ENCODE results near the gene TMEM192.

The TMEM192 gene

DNA sequence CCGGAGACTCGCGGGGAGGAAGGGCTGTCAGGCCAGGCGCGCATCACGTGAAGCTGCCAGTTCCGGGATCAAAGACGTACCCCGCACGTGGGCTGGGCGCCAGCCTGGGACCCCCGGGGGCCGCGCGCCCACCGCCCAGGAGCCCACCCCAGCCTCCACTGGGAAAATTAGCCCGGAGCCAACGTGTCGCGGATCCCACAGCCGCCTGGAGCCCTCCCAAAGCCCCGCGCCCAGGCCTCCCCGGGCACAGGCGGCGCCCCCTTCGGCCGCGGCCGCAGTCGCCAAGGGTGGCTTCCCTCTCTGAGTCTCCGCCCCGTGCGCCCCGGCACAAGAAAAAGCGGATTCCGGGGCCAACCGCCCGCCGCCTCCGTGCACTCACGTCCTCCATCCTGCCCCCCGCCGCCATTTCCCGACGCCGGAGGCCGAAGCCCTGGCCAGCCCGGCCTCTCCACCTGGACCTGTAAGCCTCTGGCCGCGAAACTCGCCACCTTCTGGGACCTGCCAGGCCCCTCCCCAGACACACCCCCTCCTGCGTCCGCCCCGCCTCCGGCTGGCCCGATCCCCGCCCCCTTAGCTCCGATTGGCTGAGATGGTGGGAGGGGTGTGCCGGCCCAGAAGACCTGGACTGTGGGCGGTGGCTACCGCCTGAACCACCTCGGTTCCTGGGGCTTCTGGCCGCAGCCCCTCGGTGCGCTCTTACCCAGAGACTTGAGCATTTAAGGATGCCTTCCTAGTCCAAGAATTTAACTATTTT lies at the start of gene TMEM192:
Gene TMEM192, minus strand, starts transcription at position 493 of the 754 bp plus-strand sequence. Its CDS starts 87 bp downstream, at position 406.
- TF ChIP-seq, protein P1, sequence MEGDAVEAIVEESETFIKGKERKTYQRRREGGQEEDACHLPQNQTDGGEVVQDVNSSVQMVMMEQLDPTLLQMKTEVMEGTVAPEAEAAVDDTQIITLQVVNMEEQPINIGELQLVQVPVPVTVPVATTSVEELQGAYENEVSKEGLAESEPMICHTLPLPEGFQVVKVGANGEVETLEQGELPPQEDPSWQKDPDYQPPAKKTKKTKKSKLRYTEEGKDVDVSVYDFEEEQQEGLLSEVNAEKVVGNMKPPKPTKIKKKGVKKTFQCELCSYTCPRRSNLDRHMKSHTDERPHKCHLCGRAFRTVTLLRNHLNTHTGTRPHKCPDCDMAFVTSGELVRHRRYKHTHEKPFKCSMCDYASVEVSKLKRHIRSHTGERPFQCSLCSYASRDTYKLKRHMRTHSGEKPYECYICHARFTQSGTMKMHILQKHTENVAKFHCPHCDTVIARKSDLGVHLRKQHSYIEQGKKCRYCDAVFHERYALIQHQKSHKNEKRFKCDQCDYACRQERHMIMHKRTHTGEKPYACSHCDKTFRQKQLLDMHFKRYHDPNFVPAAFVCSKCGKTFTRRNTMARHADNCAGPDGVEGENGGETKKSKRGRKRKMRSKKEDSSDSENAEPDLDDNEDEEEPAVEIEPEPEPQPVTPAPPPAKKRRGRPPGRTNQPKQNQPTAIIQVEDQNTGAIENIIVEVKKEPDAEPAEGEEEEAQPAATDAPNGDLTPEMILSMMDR (IDR thresholded peaks at IDR 0.05; ENCODE audit: low read depth, low read length, missing control alignments) = peak; percentile 21
- peak within 1 kb of the TSS; percentile 86 for H3K4me3 ChIP-seq (replicated peaks; ENCODE audit: low read depth, low read length)
- peak; percentile 63 for DNase-seq (ENCODE audit: extremely low read depth, low read depth)

DNA sequence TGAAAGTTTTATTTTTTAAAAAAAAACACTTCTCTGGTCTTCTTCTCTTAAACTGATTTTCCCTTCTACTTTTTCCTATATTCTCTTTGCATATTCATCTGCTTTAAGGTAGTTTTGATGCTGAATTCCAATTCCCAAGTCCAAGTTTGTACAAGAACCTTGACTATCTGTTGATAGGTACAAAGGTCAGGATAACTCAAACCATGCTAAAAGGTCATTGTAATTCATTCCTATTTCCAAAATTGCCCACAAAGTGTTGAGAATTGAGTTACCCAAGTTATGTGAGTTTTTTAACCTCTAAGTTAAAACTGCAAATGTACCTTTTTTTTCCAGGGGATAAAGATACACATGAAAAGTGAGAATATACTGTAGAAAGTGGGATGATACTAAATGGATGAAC lies 46.1 kb upstream of the TMEM192 start:
- DNase-seq (ENCODE audit: extremely low read depth, low read depth) = no peak
- H3K4me3 ChIP-seq (replicated peaks; ENCODE audit: low read depth, low read length) = no peak overlapping the region
- TF ChIP-seq, protein P1 (IDR thresholded peaks at IDR 0.05; ENCODE audit: low read depth, low read length, missing control alignments) = no peak

DNA sequence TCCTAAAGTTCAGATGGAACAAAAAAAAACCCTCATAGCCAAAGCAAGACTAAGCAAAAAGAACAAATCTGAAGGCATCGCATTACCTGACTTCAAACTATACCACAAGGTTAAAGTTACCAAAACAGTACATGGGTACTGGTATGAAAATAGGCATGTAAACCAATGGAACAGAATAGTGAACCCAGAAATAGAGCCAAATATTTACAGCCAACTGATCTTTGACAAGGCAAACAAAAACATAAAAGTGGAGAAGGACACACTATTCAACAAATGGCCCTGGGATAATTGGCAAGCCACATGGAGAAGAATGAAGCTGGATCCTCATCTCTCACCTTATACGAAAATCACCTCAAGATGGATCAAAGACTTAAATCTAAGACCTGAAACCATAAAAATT lies 44.2 kb upstream of the TMEM192 start:
- no peak overlapping the region for H3K4me3 ChIP-seq (replicated peaks; ENCODE audit: low read depth, low read length)
- DNase-seq (ENCODE audit: extremely low read depth, low read depth) = no peak
- TF ChIP-seq, protein P1 (IDR thresholded peaks at IDR 0.05; ENCODE audit: low read depth, low read length, missing control alignments) = no peak

DNA sequence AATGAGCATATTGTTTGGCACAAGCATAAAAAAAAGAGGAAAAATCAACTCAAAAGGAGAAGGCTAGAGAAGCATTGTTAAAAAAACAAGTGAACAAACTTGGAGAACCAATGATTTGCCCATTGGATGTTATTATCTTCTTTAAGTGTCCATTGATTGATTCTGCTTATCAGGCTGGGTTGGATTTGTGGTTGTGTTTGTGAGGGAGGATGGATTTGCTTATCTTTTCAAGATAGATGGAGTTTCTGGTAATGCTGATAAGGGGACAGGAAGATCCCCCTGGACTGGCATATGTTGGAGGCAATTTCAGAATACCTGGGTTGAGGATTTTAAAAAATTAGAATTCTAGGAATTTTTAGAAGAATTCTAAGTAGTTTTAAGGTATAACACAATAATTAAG lies 41.8 kb upstream of the TMEM192 start:
- TF ChIP-seq, protein P1 (IDR thresholded peaks at IDR 0.05; ENCODE audit: low read depth, low read length, missing control alignments) = no peak
- no peak overlapping the region for H3K4me3 ChIP-seq (replicated peaks; ENCODE audit: low read depth, low read length)
- no peak for DNase-seq (ENCODE audit: extremely low read depth, low read depth)

DNA sequence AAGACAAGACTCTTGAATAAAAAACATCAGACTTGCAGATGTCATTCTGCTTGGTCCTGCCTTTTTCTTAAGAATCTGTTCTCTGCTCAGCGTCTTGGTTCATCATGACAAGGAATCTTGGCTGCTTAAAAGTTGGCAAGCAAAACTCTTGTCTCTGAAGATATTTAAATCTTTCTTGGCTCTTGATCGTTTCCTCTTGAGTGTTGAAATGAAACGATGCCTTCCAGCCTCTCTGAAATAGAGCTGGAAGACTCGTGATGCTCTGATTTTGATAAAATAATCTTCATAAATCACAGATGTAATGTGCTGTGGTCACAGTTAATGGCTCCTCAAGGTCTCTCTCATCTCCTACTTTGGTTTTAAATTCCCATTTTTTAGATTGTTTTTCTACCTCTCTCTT lies 39.9 kb upstream of the TMEM192 start:
- H3K4me3 ChIP-seq (replicated peaks; ENCODE audit: low read depth, low read length) = no peak overlapping the region
- TF ChIP-seq, protein P1 (IDR thresholded peaks at IDR 0.05; ENCODE audit: low read depth, low read length, missing control alignments) = no peak
- no peak for DNase-seq (ENCODE audit: extremely low read depth, low read depth)

DNA sequence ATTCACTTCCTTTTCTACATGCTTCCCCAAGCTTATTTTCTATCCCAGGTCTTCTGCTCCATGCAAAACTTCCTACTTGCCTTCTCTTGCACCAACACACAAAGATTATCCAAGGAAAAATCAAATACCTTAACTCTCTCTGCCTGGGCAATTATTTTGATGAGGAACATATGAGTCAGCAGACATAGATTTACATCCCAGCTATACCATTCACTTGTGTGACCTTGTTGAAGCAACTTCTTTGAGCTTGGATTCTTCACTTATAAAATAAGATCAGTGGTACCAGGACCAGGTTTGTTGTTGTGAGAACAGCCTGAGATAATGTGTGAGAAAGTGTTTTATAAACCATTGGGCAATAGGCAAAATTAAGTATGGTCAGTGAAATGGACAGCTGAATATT lies 39.1 kb upstream of the TMEM192 start:
- no peak overlapping the region for H3K4me3 ChIP-seq (replicated peaks; ENCODE audit: low read depth, low read length)
- TF ChIP-seq, protein P1 (IDR thresholded peaks at IDR 0.05; ENCODE audit: low read depth, low read length, missing control alignments) = no peak
- DNase-seq (ENCODE audit: extremely low read depth, low read depth) = no peak

Data from HFF-Myc (cell line).